Measurements from ENCODE around the gene MLH3. TPM values are rescaled to one million over a fixed set of nuclear protein-coding genes. Genes with fewer than 3 reads are reported as not detected.

The MLH3 gene
- total RNA-seq, 2 experiments from 2014 or later = 13.2 to 14.4 TPM

DNA sequence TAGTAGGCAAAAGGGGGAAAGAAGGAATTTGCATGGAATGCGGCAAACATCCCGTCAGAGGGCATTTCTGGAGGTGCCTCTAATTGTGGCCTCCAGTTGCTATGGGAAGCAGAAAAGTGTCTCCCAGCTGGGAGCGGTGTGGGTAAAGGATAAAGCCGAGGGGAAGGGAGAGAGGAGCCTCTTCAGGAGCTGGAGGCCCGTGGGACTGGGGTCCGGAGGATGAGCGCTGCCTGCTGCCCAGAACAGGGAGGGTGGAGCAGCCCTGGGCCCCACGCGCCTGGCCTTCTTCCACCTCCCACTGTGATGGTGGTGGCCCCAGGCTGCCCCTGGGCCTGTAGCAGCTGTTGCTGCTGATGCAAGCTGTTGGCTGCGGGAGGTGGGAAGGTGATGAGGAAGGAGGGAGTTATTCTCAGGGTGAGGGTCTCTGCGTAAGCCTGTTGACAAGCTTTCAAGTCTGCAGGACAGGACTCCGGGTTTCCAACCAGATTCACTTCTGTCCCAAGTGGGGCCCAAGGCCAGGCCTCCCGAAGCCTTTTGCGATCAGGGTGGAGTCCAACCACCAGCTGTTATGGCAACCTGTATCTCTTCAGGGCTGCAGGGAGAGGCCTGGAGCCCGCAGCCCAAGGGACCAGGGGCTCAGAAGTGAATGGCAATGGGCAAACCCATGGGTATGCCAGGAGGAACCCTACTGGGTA, 76.8 kb downstream of the MLH3 start:
- H3K4me3 ChIP-seq (ENCODE audit: low read length) = no peak overlapping the region
- ChIA-PET POLR2A (no interaction called here), CTCF (no interaction called here)
- no peaks in the 10 kb centered on the region for H3K36me3 ChIP-seq (ENCODE audit: insufficient read depth, low read length)
- H3K9me3 ChIP-seq (ENCODE audit: control insufficient read depth in 1 of 2, insufficient read depth in 1 of 2, low read length in 2 of 2) = no peaks in the 10 kb centered on the region
- no peaks in the 10 kb centered on the region for H3K4me1 Mint-ChIP-seq (ENCODE audit: low read depth)
- H3K4me1 ChIP-seq (ENCODE audit: insufficient read depth, low read length) = peaks cover 4% of the 10 kb centered on the region
- no peaks in the 10 kb centered on the region for H3K27me3 ChIP-seq (ENCODE audit: control insufficient read depth in 1 of 2, insufficient read depth in 2 of 2, low read length in 2 of 2)
- H3K27me3 Mint-ChIP-seq = no peaks in the 10 kb centered on the region
- H3K36me3 Mint-ChIP-seq (ENCODE audit: low read depth) = no peaks in the 10 kb centered on the region
- no peak overlapping the region for H3K27ac Mint-ChIP-seq
- no peak for DNase-seq
- ATAC-seq (ENCODE audit: poor library complexity) = no peak
- H3K4me3 Mint-ChIP-seq = no peak overlapping the region
- H3K9me3 Mint-ChIP-seq = no peaks in the 10 kb centered on the region
- intact Hi-C loops (cut with DNase I, micrococcal nuclease) = no loop called here
- H3K27ac ChIP-seq (ENCODE audit: low read depth in 1 of 2, low read length in 2 of 2) = no peak overlapping the region
- TF ChIP-seq, protein P1, sequence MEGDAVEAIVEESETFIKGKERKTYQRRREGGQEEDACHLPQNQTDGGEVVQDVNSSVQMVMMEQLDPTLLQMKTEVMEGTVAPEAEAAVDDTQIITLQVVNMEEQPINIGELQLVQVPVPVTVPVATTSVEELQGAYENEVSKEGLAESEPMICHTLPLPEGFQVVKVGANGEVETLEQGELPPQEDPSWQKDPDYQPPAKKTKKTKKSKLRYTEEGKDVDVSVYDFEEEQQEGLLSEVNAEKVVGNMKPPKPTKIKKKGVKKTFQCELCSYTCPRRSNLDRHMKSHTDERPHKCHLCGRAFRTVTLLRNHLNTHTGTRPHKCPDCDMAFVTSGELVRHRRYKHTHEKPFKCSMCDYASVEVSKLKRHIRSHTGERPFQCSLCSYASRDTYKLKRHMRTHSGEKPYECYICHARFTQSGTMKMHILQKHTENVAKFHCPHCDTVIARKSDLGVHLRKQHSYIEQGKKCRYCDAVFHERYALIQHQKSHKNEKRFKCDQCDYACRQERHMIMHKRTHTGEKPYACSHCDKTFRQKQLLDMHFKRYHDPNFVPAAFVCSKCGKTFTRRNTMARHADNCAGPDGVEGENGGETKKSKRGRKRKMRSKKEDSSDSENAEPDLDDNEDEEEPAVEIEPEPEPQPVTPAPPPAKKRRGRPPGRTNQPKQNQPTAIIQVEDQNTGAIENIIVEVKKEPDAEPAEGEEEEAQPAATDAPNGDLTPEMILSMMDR (IDR thresholded peaks at IDR 0.05) = no peak

DNA sequence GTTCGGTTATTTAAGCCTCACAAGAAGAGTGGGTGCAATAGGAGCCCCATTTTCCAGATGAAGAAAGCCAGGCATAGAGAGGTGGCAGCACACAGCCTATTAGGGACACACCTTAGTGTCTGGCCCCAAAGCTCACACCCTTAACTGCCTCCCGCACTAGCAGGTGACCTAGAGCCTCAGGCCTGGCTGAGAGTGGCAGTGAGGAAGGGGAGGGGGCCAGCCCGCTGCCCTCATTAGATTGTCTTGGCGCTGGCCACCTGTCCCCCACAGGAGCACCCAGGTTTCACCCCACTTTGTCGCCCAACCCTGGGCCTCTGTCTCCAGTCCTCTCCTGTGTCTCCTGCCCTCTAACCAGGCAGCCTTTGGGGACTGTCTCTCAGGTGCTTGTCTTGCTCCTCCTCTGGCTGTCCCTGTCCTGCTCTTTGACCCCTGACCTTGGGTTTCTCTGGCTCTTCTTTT, 77.3 kb downstream of the MLH3 start:
- no peak overlapping the region for H3K27ac Mint-ChIP-seq
- H3K27me3 ChIP-seq (ENCODE audit: control insufficient read depth in 1 of 2, insufficient read depth in 2 of 2, low read length in 2 of 2) = no peaks in the 10 kb centered on the region
- H3K9me3 Mint-ChIP-seq = no peaks in the 10 kb centered on the region
- H3K4me1 Mint-ChIP-seq (ENCODE audit: low read depth) = no peaks in the 10 kb centered on the region
- DNase-seq (no peak), ATAC-seq (ENCODE audit: poor library complexity) (no peak)
- H3K27ac ChIP-seq (ENCODE audit: low read depth in 1 of 2, low read length in 2 of 2) = no peak overlapping the region
- H3K9me3 ChIP-seq (ENCODE audit: control insufficient read depth in 1 of 2, insufficient read depth in 1 of 2, low read length in 2 of 2) = no peaks in the 10 kb centered on the region
- H3K4me3 Mint-ChIP-seq = no peak overlapping the region
- TF ChIP-seq, protein P1 (IDR thresholded peaks at IDR 0.05) = no peak
- intact Hi-C loops (cut with DNase I, micrococcal nuclease) = no loop called here
- H3K4me3 ChIP-seq (ENCODE audit: low read length) = no peak overlapping the region
- no peaks in the 10 kb centered on the region for H3K36me3 Mint-ChIP-seq (ENCODE audit: low read depth)
- ChIA-PET POLR2A (no interaction called here), CTCF (no interaction called here)
- peaks cover 4% of the 10 kb centered on the region for H3K4me1 ChIP-seq (ENCODE audit: insufficient read depth, low read length)
- no peaks in the 10 kb centered on the region for H3K36me3 ChIP-seq (ENCODE audit: insufficient read depth, low read length)
- no peaks in the 10 kb centered on the region for H3K27me3 Mint-ChIP-seq

DNA sequence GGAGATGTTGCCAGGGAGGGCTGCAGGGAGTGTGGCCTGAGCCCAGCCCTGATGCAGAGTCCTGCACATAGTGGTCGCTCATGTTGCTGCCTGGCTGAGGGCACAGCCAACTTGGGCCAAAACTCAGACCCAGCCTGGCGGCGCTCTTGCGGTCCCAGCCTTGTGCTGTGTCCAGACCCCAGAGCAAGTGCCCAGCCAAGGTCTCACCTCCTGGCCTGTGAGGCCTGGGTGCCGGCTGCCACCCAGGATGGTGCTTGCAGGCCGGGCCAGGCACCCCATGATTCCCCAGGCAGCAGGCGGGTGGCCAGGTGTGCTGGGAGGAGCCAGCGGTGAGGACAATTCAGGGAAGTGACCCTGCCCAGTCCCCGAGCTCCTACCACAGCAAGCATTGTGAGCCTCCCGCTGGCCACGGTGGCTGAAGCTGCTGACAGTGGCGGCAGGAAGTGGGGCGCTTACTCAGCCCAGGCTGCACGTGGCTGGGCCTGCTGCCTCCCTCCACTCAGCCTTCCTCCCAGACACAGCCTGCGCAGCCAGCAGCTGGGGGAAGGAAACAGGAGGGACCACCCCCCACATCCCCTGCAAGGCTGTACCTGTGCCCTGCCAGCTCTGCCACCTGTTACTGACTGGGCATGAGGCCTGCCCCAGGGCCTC, 78.1 kb downstream of the MLH3 start:
- Histone ChIP-seq H3K36me3 (ENCODE audit: insufficient read depth, low read length) (no peaks in the 10 kb centered on the region), H3K27me3 (ENCODE audit: control insufficient read depth in 1 of 2, insufficient read depth in 2 of 2, low read length in 2 of 2) (no peaks in the 10 kb centered on the region), H3K4me1 (ENCODE audit: insufficient read depth, low read length) (peaks cover 4% of the 10 kb centered on the region), H3K4me3 (ENCODE audit: low read length) (no peak overlapping the region), H3K9me3 (ENCODE audit: control insufficient read depth in 1 of 2, insufficient read depth in 1 of 2, low read length in 2 of 2) (no peaks in the 10 kb centered on the region), H3K27ac (ENCODE audit: low read depth in 1 of 2, low read length in 2 of 2) (no peak overlapping the region)
- peak in 3 of 14 experiments; percentile 8 to 28 (median 9) for DNase-seq
- no peaks in the 10 kb centered on the region for H3K9me3 Mint-ChIP-seq
- TF ChIP-seq, protein P1 (IDR thresholded peaks at IDR 0.05) = no peak
- no peaks in the 10 kb centered on the region for H3K4me1 Mint-ChIP-seq (ENCODE audit: low read depth)
- no peak overlapping the region for H3K27ac Mint-ChIP-seq
- ATAC-seq (ENCODE audit: poor library complexity) = no peak
- ChIA-PET POLR2A (no interaction called here), CTCF (no interaction called here)
- no peak overlapping the region for H3K4me3 Mint-ChIP-seq
- H3K27me3 Mint-ChIP-seq = no peaks in the 10 kb centered on the region
- intact Hi-C loops (cut with DNase I, micrococcal nuclease) = no loop called here
- no peaks in the 10 kb centered on the region for H3K36me3 Mint-ChIP-seq (ENCODE audit: low read depth)

All from CD4-positive, alpha-beta T cell (primary cell).